SK-N-MC (cell line): ENCODE data around the gene TRAF3.

ENCODE experiments used
- EZH2 ChIP-seq: fragments of 200-600 bp; sonication (generic); IDR thresholded peaks from one replicate; pipeline ENCODE4 v1.6.1; 2017; ENCODE audit warnings: antibody characterized with exemption
- POLR2AphosphoS5 ChIP-seq: IDR thresholded peaks from 2 replicates; pipeline ENCODE4 v1.6.1; 2012; ENCODE audit warnings: mild to moderate bottlenecking, low read depth, low read length, borderline replicate concordance

- no peak for TF ChIP-seq EZH2
- TF ChIP-seq POLR2AphosphoS5: no peak
Observed at GRCh38 chr14:102811971-102812370, 34.7 kb downstream of the TRAF3 start.
